ENCODE data around the gene SYT9.
"Not testable (repeated sequence)": the region's sequence is repeated elsewhere in the genome, so short reads cannot be mapped to it uniquely, and the experiment has no call there.

- not testable (repeated sequence) for TF ChIP-seq POLR2A, CTCF (IDR thresholded peaks at IDR 0.05)
Measured at GRCh38 chr11:7517743-7518142, 266.0 kb downstream of the SYT9 start.

Measured in vagina (tissue), 2 donors.